Measurements from ENCODE around the gene GSTP1. TPM values are rescaled to one million over a fixed set of nuclear protein-coding genes. Genes with fewer than 3 reads are reported as not detected.

The GSTP1 gene
- total and polyA plus RNA-seq, 2 of the 8 experiments (the other 6 are each of a cell fraction or from before 2014, with no cell fraction given) = 1,454 to 3,329 TPM

- TF ChIP-seq E2F6 (IDR thresholded peaks at IDR 0.05) = no peak
- TF ChIP-seq JUND (IDR thresholded peaks at IDR 0.05; ENCODE audit: low read length) = no peak
- TF ChIP-seq NRF1 (IDR thresholded peaks at IDR 0.05; ENCODE audit: low read depth, low read length) = no peak
- no peak for TF ChIP-seq ATF2 (IDR thresholded peaks at IDR 0.05; ENCODE audit: low read length)
- no peak for TF ChIP-seq RBBP5 (IDR thresholded peaks at IDR 0.05; ENCODE audit: borderline replicate concordance, low read depth, low read length)
- no peak for TF ChIP-seq RAD21 (IDR thresholded peaks at IDR 0.05 in 1 of 2, conservative IDR thresholded peaks at IDR 0.05 in 1 of 2; ENCODE audit: low read depth in 2 of 2, low read length in 2 of 2)
- TF ChIP-seq SP4 (IDR thresholded peaks at IDR 0.05; ENCODE audit: low read length) = no peak
These were observed 29.8 kb downstream of the GSTP1 start (continued) for GRCh38 chr11:67613313-67613959.
